Limb (tissue), 2 donors: Measurements from ENCODE around the gene ALDH6A1.
"Not testable (repeated sequence)": the region's sequence is repeated elsewhere in the genome, so short reads cannot be mapped to it uniquely, and the experiment has no call there.

Experiments used
- DNase-seq, 2 donors: peaks; one replicate each; pipeline ENCODE4 v3.0.0-alpha.2; 2016; ENCODE audit errors: extremely low spot score in 2 of 2

Gene ALDH6A1

GRCh38 chr14:74084277-74085046 is at the start of gene ALDH6A1, which contains the start of gene LIN52:
TSS of gene ALDH6A1 (minus strand) at chr14:74084453. CDS start at chr14:74084394, 59 bp downstream.
TSS of gene LIN52 (plus strand) at chr14:74084956. CDS start at chr14:74084975, 19 bp downstream.
- DNase-seq: peak; percentile 99 to 100

DNA sequence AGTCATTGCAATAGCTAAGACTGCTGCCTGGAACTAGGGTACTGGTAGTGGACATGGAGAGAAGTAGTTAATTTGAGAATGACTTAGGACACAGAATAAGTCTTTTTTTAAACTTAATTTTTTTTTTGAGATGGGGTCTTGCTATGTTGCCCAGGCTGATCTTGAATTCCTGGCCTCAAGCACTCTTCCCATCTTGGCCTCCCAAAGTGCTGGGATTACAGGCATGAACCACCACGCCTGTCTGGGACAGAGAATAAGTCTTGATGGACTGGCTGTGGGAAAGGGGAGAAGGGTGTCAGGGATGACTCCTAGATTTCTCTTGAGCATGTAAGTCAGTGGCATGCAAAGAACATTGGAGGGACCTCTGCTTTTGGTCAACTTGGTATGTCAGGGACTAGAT is 43.4 kb upstream of the ALDH6A1 start:
- no peak for DNase-seq

DNA sequence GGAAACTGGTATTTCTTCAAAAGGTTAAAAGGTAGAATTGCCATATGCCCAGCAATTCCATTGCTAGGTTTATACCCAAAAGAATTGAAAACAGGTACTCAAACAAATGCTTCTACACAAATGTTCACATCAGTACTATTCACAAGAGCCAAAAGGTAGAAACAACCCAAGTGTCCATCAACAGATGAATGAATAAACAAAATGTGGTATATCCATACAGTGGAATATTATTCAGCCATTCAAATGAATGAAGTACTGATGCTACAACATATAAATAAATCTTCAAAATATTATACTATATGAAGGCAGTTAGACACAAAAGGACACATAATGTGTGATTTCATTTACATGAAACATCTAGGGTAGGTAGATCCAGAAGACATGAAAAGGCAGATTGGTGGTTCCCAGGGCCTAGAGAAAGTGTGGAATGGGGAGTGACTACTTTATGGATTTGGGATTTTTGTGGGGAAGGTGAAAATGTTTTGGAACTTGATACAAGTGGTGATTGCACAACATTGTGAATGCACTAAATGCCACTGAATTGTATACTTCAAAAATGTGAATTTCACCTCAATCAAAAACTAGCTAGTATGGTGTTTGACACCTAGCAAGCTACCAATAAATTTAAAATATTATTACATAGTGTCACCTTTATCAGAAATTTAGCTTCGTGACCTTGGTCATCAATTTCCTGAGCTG is 42.2 kb upstream of the ALDH6A1 start:
- no peak for DNase-seq

DNA sequence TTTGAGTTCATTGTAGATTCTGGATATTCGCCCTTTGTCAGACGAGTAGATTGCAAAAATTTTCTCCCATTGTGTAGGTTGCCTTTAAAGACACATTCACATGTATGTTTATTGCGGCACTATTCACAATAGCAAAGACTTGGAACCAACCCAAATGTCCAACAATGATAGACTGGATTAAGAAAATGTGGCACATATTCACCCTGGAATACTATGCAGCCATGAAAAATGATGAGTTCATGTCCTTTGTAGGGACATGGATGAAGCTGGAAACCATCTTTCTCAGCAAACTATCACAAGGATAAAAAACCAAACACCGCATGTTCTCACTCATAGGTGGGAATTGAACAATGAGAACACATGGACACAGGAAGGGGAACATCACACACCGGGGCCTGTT is 41.2 kb upstream of the ALDH6A1 start:
- DNase-seq: not testable (repeated sequence)

DNA sequence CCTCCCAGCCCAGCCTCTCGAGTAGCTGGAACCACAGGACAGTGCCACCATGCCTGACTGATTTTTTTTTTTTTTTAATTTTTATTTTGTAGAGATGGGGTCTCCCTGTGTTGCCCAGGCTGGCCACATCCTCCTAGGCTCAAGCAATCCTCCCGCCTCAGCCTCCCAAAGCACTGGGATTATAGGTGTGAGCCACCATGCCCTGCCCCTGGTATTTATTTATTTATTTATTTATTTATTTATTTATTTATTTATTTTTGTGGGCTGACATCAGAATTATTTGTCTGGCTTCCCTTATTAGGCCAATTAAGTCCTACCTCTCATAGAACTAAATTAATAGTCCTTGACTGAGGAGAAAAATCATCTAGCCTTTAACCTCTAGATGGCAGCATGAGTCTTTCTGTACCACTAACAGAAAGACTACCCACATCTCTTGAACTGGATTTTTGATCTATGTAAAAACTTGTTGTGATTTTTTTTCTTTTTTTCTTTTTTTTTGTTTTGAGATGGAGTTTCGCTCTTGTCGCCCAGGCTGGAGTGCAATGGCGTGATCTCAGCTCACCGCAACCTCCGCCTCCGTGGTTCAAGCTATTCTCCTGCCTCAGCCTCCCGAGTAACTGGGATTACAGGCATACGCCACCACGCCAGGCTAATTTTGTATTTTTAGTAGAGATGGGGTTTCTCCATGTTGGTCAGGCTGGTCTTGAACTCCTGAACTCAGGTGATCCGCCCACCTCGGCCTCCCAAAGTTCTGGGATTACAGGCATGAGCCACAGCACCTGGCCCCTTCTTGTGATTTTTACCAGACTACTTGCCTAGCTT is 27.4 kb upstream of the ALDH6A1 start:
- DNase-seq: peak in 1 of 2 donors; percentile 73

DNA sequence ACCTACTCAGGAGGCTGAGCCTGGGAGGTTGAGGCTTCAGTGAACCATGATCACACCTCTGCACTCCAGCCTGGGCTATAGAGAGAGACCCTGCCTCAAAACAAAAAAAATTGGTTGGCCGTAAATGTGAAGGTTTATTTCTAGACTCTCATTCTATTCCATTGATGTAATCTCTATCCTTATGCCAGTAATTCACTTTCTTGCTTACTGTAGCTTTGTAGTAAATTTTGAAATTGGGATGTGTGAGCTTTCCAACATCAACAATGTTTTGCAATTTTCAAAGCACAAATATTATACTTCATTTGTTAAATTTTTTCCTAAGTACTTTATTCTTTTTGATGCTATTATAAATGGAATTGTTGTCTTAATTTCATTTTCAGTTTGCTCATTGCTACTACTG is 25.1 kb upstream of the ALDH6A1 start:
- no peak for DNase-seq

GRCh38 chr14:74105381-74105780 is 21.1 kb upstream of the ALDH6A1 start:
- no peak for DNase-seq

DNA sequence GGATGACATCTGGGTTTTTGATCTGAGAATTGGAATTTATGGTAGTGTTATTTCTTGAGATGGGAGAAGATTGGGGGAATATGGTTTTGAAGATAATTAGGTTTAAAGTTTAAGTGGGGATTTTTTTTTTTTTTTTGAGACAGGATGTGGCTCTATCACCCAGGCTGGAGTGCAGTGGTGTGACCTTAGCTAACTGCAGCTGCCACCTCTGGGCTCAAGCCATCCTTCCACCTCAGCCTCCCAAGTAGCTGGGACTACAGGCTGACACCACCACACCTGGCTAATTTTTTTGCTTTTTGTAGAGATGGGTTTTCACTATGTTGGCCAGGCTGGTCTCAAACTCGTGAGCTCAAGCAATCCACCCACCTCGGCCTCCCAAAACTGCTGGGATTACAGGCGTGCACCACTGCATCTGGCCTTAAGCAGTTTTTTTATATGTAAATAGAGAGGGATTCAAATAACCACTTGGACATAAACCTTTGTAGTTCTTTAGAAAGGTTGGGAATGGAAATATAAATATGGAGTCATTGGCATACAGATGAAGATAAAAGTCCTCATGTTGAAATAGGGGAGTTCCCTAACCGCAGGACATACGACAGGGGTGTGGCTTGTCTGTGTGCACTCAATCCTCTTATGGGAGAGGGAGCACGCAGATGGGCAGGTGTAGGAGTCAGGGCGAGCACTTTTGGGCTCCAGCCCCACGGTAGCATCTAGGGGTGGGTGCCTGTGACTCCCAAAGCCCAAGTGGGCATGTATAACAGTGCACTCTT is 5.2 kb upstream of the ALDH6A1 start:
- no peak for DNase-seq

- DNase-seq: no peak
These were observed 1.6 kb upstream of the ALDH6A1 start for GRCh38 chr14:74085828-74086227.

GRCh38 chr14:74085047-74085637 is 889 bp upstream of the ALDH6A1 start:
- no peak for DNase-seq

DNA sequence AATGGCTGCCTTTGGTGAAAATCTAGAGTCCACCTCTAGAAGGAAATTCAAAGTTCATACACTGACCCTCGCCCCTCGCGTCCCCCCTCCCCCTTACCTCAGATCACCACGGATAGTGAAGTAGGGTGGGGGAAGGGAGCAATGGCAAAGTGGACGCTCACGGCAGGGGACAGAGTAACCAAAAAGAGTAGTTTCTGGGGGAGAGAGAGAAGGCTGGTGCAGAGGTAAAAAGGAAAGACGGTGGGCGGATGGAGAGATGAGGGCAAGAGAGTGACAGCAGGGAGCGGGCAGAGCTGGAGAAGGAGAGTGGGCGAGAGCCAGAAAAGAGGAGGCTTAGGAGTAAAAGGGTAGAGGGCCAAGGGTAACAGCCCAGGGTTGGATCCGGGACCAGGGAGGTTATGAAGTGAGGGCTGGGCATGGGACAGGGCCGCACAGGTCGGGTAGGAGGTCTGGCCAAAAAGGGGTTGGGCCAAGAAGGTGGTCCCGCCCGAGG is 423 bp downstream of the ALDH6A1 start:
- DNase-seq: no peak

GRCh38 chr14:74083161-74083560 is 1.1 kb downstream of the ALDH6A1 start:
- no peak for DNase-seq

DNA sequence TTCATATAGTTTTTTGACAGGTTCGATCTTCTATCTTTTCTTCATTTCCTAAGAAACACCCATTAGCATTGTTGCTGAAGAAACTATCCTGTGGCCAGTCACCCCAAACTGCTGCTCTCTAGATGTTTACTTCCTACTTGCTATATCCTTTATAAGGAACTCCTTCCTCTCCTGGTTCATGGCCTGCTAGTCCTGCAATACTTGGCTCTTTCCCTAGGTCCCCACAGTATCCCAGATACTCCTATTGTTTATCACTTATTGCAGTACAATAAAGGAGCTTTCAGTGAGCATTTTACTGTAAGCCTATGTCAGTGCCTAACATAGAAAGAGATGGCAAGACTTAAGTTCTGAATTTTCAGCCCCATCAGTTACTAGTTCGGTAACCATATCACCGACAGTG is 2.8 kb downstream of the ALDH6A1 start:
- DNase-seq: no peak

DNA sequence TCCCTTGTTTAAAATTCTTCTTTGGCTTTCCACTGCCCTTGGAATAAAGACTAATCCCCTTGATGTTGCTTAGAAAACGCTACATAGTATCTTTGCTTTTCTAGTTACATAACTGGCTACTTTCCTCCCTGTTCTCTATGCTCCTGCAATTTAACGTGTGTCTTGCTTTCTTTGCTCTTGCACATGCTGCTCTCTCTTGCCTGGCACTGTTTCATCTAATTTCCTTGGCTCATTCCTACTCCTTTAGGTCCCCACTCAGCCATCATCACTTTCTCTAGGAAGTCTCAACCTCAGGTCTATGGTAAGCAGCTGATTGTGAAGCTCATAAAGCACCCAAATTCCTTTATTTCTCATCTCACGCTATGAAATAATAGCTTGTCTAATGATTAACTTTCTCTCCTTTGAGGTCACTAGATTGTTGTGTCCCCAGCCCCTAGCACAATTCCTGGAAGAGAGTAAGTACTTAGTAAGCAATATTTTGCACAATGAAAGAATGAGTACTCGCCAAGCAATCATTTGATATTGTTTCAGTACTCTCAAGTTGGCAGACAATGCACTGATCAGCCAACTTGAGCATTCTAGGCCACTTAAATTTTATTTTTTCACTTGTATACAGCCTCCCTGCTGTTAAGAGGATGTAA is 3.3 kb downstream of the ALDH6A1 start:
- no peak for DNase-seq

DNA sequence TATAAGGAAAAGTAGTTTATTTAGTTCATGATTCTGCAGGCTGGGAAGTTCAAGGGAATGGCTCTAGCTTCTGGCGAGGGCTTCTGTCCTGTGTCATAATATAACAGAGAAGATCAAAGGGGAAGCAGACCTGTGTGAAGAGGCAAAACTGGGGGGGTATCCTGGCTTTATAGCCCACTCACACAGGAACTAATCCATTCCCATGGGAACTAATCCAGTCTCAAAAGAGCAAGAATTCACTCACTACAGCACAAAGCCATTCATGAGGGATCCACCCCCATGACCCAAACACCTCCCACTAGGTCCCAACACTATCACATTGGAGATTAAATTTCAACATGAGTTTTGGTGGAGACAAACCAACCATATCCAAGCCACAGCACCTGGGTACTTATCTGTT is 6.9 kb downstream of the ALDH6A1 start:
- no peak for DNase-seq

GRCh38 chr14:74065746-74066575 is 18.3 kb downstream of the ALDH6A1 start:
- no peak for DNase-seq

- no peak for DNase-seq
These were observed 19.4 kb downstream of the ALDH6A1 start for GRCh38 chr14:74064883-74065282.

DNA sequence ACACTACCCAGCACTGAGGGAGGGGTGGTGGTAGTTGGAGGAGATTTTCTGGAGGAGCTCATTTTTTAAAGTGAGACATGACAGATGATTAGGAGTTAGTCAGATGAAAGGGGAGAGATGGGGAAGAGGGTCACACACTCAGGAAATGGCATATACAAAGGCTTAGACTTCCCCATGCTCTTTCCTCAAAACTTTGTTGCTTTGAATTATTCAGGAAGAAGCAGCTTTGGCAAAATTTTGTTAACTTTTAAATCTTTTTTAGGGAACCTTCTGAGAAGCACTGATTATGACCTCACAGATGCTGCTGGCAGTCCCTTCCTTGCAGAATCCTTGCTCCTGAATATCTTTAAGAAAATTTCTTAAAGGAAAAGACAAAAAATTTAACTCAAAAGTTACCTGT is 19.8 kb downstream of the ALDH6A1 start:
- no peak for DNase-seq

GRCh38 chr14:74062809-74063150 is 21.5 kb downstream of the ALDH6A1 start:
- DNase-seq: no peak
